ENCODE measurements around the gene HEMK1. TPM values are rescaled to one million over a fixed set of nuclear protein-coding genes. Genes with fewer than 3 reads are reported as not detected.

HEMK1 gene
- total RNA-seq, 3 donors from 2014 or later (not counting 1 experiment from before 2014, with no cell fraction given) = 20.5 to 29.3 (median 28.2) TPM

GRCh38 chr3:50532062-50532705 lies 37.1 kb upstream of the HEMK1 start:
- no peak for TF ChIP-seq CTCF (IDR thresholded peaks at IDR 0.05)
- Mint-ChIP-seq H3K9me3 (no peaks in the 10 kb centered on the region), H3K4me3 (no peak overlapping the region), H3K27ac (no peak overlapping the region), H3K36me3 (no peaks in the 10 kb centered on the region), H3K27me3 (ENCODE audit: low read depth in 2 of 2) (peaks cover 15 to 22% of the 10 kb centered on the region in 2 donors), H3K4me1 (peaks cover 7 to 18% of the 10 kb centered on the region in 2 donors)
- intact Hi-C loops (cut with micrococcal nuclease) = no loop called here
- no peak for ATAC-seq
- WGBS (ENCODE audit: insufficient coverage) = 92% methylated on average over 8 of the region's 9 CpGs
- no peaks in the 10 kb centered on the region for H3K9me3 ChIP-seq (ENCODE audit: control insufficient read depth, insufficient read depth, low read length)
- no peak overlapping the region for H3K27ac ChIP-seq (ENCODE audit: low read length)
- H3K4me3 ChIP-seq (ENCODE audit: low read length) = no peak overlapping the region
- no peaks in the 10 kb centered on the region for H3K36me3 ChIP-seq (ENCODE audit: control insufficient read depth, insufficient read depth, low read length)
- no peak for DNase-seq
- peaks cover 5% of the 10 kb centered on the region for H3K4me1 ChIP-seq (ENCODE audit: control insufficient read depth, insufficient read depth, low read length)
- H3K27me3 ChIP-seq (ENCODE audit: control insufficient read depth, insufficient read depth, low read length) = peaks cover 4% of the 10 kb centered on the region

- DNase-seq (no peak), ATAC-seq (no peak)
- WGBS (ENCODE audit: insufficient coverage) = 86% methylated on average over 13 of the region's 13 CpGs
- H3K9me3 ChIP-seq (ENCODE audit: control insufficient read depth, insufficient read depth, low read length) = no peaks in the 10 kb centered on the region
- no peaks in the 10 kb centered on the region for H3K36me3 ChIP-seq (ENCODE audit: control insufficient read depth, insufficient read depth, low read length)
- Mint-ChIP-seq H3K4me3 (no peak overlapping the region), H3K36me3 (no peaks in the 10 kb centered on the region), H3K4me1 (peaks cover 7 to 24% of the 10 kb centered on the region in 2 donors), H3K9me3 (no peaks in the 10 kb centered on the region), H3K27me3 (ENCODE audit: low read depth in 2 of 2) (peaks cover 18 to 28% of the 10 kb centered on the region in 2 donors), H3K27ac (no peak overlapping the region)
- intact Hi-C loops (cut with micrococcal nuclease) = no loop called here
- no peak overlapping the region for H3K4me3 ChIP-seq (ENCODE audit: low read length)
- peaks cover 5% of the 10 kb centered on the region for H3K4me1 ChIP-seq (ENCODE audit: control insufficient read depth, insufficient read depth, low read length)
- TF ChIP-seq CTCF (IDR thresholded peaks at IDR 0.05) = no peak
- H3K27ac ChIP-seq (ENCODE audit: low read length) = no peak overlapping the region
- H3K27me3 ChIP-seq (ENCODE audit: control insufficient read depth, insufficient read depth, low read length) = peaks cover 4% of the 10 kb centered on the region
These were observed 36.0 kb upstream of the HEMK1 start for GRCh38 chr3:50533316-50533715.

DNA sequence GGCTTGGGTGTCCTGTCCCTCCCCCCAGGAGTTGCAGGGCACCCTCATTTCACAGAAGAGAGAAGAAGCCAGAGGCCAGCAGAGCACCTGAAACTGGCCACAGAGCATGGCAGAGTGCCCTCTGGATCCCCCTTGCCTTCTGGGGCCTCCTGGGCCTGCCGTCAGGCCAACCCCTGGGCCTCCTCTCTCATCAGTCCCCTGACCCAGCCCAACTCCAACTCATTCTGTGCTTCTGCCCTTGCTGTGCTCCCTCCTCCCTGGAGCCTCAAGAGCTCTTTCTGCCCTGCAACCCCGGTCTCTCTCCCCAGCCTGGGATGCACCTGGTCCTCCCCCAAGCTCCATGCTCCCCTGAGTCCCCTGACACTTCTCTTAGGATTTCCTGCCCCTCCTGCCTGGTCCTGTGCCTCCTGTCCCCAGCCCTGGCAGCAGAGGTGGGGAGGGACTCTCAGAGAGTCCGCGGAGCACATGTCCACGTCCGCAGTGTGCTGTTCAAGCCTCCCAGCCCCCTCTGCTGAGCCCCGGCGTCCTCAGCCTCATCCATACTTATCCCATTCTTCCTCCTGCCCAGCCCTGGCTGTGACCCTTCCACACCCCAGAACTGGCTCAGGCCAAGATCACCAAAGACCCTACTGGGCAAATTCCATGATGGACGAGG lies 35.4 kb upstream of the HEMK1 start:
- DNase-seq (no peak), ATAC-seq (no peak)
- H3K27me3 ChIP-seq (ENCODE audit: control insufficient read depth, insufficient read depth, low read length) = peaks cover 4% of the 10 kb centered on the region
- H3K9me3 ChIP-seq (ENCODE audit: control insufficient read depth, insufficient read depth, low read length) = no peaks in the 10 kb centered on the region
- H3K9me3 Mint-ChIP-seq = no peaks in the 10 kb centered on the region
- H3K4me3 Mint-ChIP-seq = no peak overlapping the region
- H3K27me3 Mint-ChIP-seq (ENCODE audit: low read depth in 2 of 2) = peaks cover 19 to 22% of the 10 kb centered on the region in 2 donors
- no peak overlapping the region for H3K27ac ChIP-seq (ENCODE audit: low read length)
- H3K36me3 ChIP-seq (ENCODE audit: control insufficient read depth, insufficient read depth, low read length) = no peaks in the 10 kb centered on the region
- peaks cover 7 to 24% of the 10 kb centered on the region in 2 donors for H3K4me1 Mint-ChIP-seq
- no peak for TF ChIP-seq CTCF (IDR thresholded peaks at IDR 0.05)
- no peaks in the 10 kb centered on the region for H3K36me3 Mint-ChIP-seq
- no peak overlapping the region for H3K4me3 ChIP-seq (ENCODE audit: low read length)
- WGBS (ENCODE audit: insufficient coverage) = 82% methylated on average over 9 of the region's 9 CpGs
- intact Hi-C loops (cut with micrococcal nuclease) = no loop called here
- peaks cover 5% of the 10 kb centered on the region for H3K4me1 ChIP-seq (ENCODE audit: control insufficient read depth, insufficient read depth, low read length)
- H3K27ac Mint-ChIP-seq = no peak overlapping the region

Measured in natural killer cell (primary cell).